Rectal smooth muscle tissue (tissue), 1 donor: ENCODE measurements around the gene ADGRG2.
A peak's percentile ranks its signal among the peaks of the same experiment; 100 is the strongest.
"Not testable (repeated sequence)": the region's sequence is repeated elsewhere in the genome, so short reads cannot be mapped to it uniquely, and the experiment has no call there.

Experiments used
- H3K27ac ChIP-seq: one replicate; pipeline ENCODE4 v1.7.0; 2013; ENCODE audit warnings: low read depth, low read length, inconsistent platforms
- H3K27me3 ChIP-seq: one replicate; pipeline ENCODE4 v1.7.0; 2013; ENCODE audit warnings: low read length; ENCODE audit not compliant: control insufficient read depth, insufficient read depth
- H3K36me3 ChIP-seq: one replicate; pipeline ENCODE4 v1.7.0; 2013; ENCODE audit warnings: low read length; ENCODE audit not compliant: control insufficient read depth, insufficient read depth
- H3K4me1 ChIP-seq: one replicate; pipeline ENCODE4 v1.7.0; 2013; ENCODE audit warnings: low read length; ENCODE audit not compliant: control insufficient read depth, insufficient read depth
- H3K4me3 ChIP-seq: one replicate; pipeline ENCODE4 v1.7.0; 2013; ENCODE audit warnings: low read length
- H3K9ac ChIP-seq: one replicate; pipeline ENCODE4 v1.7.0; 2013; ENCODE audit warnings: low read length

ADGRG2 gene

DNA sequence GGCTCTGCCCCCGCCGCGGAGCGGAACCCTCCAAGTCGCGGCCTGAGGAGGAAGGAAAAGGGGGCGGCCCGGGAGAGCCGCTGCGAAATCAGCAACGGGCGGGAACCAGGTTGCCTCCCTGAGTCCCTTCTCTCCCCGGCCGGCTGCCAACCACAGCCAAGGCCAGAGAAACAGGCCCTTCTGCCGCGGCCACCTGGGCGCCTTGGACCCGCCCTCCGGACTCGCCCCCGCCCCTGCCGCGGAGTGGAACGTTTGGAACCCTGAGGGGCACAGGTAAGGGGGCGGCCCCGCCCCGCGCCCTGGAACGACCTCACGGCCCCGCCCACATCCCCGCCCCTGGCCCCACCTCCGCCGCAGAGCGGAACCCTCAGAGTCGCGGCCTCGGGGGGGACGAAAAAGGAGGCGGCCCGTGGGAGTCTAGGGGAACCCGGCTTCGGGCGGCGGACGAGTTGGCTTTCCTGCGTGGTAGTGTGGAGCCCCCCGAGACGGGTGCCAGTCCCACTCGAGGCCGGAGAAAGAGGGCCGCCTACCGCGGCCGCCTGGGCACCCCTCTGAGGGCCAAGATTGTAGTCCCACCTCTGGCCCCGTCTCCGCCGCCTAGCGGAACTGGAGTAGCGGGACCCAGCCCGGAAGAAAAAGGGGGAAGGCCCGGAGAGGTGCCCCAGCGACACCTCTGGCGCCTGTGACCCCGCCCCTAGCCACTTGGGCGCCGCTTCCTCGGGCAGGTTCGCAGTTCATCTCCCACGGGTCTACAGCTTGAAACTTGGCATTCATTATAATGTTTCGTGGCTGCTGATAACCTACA is 137.7 kb downstream of the ADGRG2 start:
- Histone ChIP-seq H3K9ac (no peak overlapping the region), H3K36me3 (no peaks in the 10 kb centered on the region), H3K4me1 (no peaks in the 10 kb centered on the region), H3K4me3 (peak overlapping the region; percentile 69), H3K27ac (peak overlapping the region; percentile 83), H3K27me3 (no peaks in the 10 kb centered on the region)

GRCh38 chrX:18983666-18984380 is 138.4 kb downstream of the ADGRG2 start, which contains the start of gene PHKA2:
Gene PHKA2 (minus strand): TSS chrX:18984114. CDS start chrX:18983932, 182 bp downstream.
- Histone ChIP-seq H3K4me1 (no peaks in the 10 kb centered on the region), H3K27me3 (no peaks in the 10 kb centered on the region), H3K36me3 (no peaks in the 10 kb centered on the region), H3K9ac (no peak within 1 kb of the TSS), H3K4me3 (peak within 1 kb of the TSS; percentile 69), H3K27ac (peak within 1 kb of the TSS; percentile 83)

GRCh38 chrX:18981124-18981807 is 141.0 kb downstream of the ADGRG2 start:
- H3K4me3 ChIP-seq: no peak overlapping the region
- no peaks in the 10 kb centered on the region for H3K27me3 ChIP-seq
- H3K27ac ChIP-seq: no peak overlapping the region
- H3K4me1 ChIP-seq: no peaks in the 10 kb centered on the region
- H3K36me3 ChIP-seq: no peaks in the 10 kb centered on the region
- no peak overlapping the region for H3K9ac ChIP-seq

GRCh38 chrX:18980262-18980661 is 142.0 kb downstream of the ADGRG2 start:
- H3K4me3 ChIP-seq, H3K27ac ChIP-seq, H3K36me3 ChIP-seq: not testable (repeated sequence)

GRCh38 chrX:18974993-18975392 is 147.3 kb downstream of the ADGRG2 start:
- no peak overlapping the region for H3K9ac ChIP-seq
- H3K27ac ChIP-seq: no peak overlapping the region
- no peak overlapping the region for H3K4me3 ChIP-seq
- no peaks in the 10 kb centered on the region for H3K4me1 ChIP-seq
- H3K27me3 ChIP-seq: no peaks in the 10 kb centered on the region
- no peaks in the 10 kb centered on the region for H3K36me3 ChIP-seq

More at GRCh38 chrX:18980262-18980661, 142.0 kb downstream of the ADGRG2 start:
- not testable (repeated sequence) for H3K9ac ChIP-seq, H3K4me1 ChIP-seq, H3K27me3 ChIP-seq

DNA sequence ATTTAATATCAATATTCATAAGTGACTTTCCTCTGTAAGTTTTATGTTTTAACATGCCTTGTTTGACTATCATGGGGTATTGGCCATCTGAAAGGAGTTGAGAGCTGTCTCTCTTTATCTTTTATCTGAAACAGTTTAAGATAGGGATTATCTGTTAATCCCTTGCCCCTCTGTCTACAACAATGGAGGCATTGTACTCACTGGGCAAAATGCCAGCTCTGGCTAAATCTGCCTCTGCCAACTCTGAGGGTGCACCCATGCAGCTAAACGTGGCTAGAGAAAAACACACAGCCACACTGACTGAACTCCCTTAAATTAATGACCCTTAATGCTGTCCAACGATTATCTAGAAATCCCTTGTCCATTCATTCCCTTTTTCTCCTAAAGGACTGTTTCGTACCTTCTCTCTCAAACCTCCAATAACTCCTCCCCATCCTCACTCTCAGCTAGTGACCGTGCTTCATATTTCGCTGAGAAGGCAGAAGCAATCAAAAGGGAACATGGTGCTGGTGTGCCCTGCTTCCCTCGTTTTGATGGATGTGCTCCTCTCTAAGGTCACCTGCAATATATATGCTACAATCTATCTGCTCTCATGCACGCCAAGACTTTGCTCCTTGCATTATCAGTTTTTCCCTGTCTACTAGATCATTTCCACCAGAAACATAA is 148.6 kb downstream of the ADGRG2 start:
- Histone ChIP-seq H3K27ac (no peak overlapping the region), H3K36me3 (no peaks in the 10 kb centered on the region), H3K4me3 (no peak overlapping the region), H3K4me1 (no peaks in the 10 kb centered on the region), H3K9ac (no peak overlapping the region), H3K27me3 (no peaks in the 10 kb centered on the region)

DNA sequence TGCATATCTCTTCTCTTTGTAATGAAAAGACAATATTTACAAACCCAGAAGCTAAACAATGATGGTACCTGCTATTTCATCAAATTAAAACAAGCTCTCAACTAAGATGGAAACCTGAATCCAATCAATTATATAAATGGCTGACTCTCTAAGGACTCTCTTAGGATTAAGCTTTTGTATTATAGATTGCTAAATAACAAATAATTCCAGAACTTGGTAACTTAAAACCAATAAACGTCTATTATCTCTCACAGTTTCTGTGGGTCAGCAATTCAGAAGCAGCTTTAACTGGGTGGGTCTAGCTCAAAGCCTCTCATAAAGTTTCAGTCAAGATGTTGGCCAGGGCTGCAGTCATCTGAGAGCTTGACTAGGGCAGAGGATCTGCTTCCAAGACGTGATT is 150.8 kb downstream of the ADGRG2 start:
- Histone ChIP-seq H3K36me3 (no peaks in the 10 kb centered on the region), H3K4me3 (no peak overlapping the region), H3K27ac (no peak overlapping the region), H3K9ac (no peak overlapping the region), H3K27me3 (no peaks in the 10 kb centered on the region), H3K4me1 (no peaks in the 10 kb centered on the region)

DNA sequence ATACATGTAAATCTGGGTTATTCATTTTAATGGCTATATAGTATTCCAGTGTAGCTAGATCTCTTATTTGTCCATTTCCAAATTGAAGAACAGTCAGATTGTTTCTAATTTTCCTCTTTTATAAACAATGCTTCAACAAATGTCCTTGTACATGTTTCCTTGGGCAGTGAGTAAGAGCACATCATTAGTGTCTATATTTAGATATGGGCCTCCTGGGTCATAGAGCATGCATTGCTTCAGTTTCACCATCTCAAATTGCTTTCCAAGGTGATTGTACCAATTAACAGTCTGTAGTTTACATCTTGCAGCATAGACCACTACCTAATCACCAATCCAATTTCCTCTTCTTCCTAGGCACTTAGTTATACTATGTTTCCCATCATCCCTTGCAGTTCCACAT is 151.8 kb downstream of the ADGRG2 start:
- no peaks in the 10 kb centered on the region for H3K4me1 ChIP-seq
- H3K4me3 ChIP-seq: no peak overlapping the region
- no peak overlapping the region for H3K27ac ChIP-seq
- H3K9ac ChIP-seq: no peak overlapping the region
- no peaks in the 10 kb centered on the region for H3K27me3 ChIP-seq
- no peaks in the 10 kb centered on the region for H3K36me3 ChIP-seq

GRCh38 chrX:18966624-18967023 is 155.6 kb downstream of the ADGRG2 start:
- H3K4me3 ChIP-seq: no peak overlapping the region

DNA sequence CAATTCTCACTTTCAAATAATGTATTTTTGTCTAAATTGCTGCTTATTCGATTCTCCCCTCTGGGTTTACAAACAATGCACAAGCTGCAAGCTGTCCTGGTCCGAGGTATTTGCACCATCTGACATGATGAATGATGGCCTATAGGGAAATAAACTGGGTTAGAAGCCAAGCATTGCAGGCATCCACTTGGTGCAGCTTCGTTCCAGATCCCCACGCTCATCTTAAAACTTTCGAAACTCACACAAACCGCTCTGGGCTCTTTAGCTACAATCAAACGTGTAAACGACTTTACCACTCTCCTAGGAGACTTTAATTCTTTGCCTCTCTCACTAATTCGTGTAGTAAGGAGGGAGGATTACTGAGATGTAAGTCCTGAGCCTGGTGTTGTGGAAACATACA is 157.4 kb downstream of the ADGRG2 start:
- Histone ChIP-seq H3K27ac (no peak overlapping the region), H3K9ac (no peak overlapping the region), H3K27me3 (no peaks in the 10 kb centered on the region), H3K36me3 (no peaks in the 10 kb centered on the region), H3K4me3 (no peak overlapping the region), H3K4me1 (no peaks in the 10 kb centered on the region)

More at GRCh38 chrX:18966624-18967023, 155.6 kb downstream of the ADGRG2 start:
- Histone ChIP-seq H3K27me3 (no peaks in the 10 kb centered on the region), H3K9ac (no peak overlapping the region), H3K4me1 (no peaks in the 10 kb centered on the region), H3K36me3 (no peaks in the 10 kb centered on the region), H3K27ac (no peak overlapping the region)

- Histone ChIP-seq H3K4me3 (no peak overlapping the region), H3K27me3 (no peaks in the 10 kb centered on the region), H3K36me3 (no peaks in the 10 kb centered on the region), H3K9ac (no peak overlapping the region), H3K27ac (no peak overlapping the region), H3K4me1 (no peaks in the 10 kb centered on the region)
Measured at GRCh38 chrX:18964026-18964425, 158.2 kb downstream of the ADGRG2 start.

DNA sequence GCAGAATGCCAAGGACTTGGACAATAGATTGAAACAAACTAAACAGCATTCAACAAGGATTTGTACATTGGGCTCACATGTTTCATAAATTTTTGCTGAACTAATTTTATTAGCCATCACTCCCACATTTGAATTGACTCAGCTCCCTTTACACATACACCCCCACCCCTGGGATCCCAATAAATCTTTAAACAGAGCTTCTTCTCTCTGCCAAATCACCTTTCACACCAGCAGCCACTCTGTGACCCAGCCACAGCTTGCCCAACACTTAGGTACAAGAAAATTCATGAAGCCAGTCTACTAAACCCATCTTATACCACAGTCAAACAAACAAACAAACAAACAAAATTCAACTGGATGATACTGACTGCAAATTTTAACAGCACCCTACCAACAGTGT is 159.9 kb downstream of the ADGRG2 start:
- no peak overlapping the region for H3K9ac ChIP-seq
- no peak overlapping the region for H3K27ac ChIP-seq

More for the DNA sequence above, 159.9 kb downstream of the ADGRG2 start:
- Histone ChIP-seq H3K4me3 (no peak overlapping the region), H3K27me3 (no peaks in the 10 kb centered on the region), H3K36me3 (no peaks in the 10 kb centered on the region), H3K4me1 (no peaks in the 10 kb centered on the region)
